Measurements from ENCODE around the gene LY9.
A peak's percentile ranks its signal among the peaks of the same experiment; 100 is the strongest.
"Not testable (repeated sequence)": the region's sequence is repeated elsewhere in the genome, so short reads cannot be mapped to it uniquely, and the experiment has no call there.

The LY9 gene

GRCh38 chr1:160774886-160775719, 20.9 kb upstream of the LY9 start:
- no peak for DNase-seq (ENCODE audit: low read depth in 2 of 2, low spot score in 1 of 2)

DNA sequence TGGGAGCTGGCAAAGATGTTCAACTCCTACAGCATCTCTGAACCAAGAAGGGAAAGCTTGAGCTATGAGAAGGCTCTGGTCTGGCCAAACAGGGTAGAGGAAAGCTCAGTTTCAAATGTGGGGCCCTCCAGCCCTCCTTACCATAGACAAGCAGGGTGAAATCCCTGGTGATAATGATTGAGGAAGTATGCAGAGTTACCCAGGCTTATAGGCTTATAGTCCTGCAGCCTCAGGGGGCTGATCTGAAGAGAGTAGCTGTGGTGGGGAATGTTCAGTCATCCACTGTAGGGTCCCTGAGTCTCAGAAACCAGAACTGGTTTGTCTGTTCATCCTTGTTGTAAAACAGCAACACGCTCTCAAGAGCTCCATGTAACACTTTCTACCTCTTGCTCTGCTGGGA, 19.8 kb upstream of the LY9 start:
- no peak for DNase-seq (ENCODE audit: low read depth in 2 of 2, low spot score in 1 of 2)

DNA sequence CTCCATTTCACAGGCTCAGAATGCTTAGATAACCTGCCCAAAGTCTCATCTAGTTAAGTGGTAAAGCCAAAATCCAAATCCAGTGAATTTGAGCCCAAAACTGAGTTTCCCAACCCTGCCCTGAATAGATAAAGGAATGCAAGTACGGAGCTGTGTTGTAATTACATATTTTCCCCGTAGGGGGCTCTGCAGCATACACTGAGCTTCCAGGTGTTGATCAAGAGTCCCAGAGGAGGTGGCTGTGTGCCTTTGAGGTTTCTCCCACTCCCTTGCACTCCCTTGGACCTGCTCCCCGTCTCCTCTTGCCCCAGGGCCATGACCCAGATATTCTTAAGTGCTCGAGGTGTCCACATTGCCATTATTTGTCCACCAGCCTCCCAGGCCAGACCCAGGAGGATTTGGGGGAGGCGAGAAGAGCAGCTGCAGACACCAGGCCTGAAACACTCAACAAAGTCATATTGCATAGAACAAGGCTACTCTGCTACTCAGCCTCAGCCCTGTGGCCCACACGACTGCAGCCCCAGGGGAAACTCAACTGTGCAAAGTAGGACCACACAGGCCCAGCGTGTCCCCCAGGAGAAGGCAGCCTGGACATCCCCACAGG, 18.4 kb upstream of the LY9 start:
- no peak for DNase-seq (ENCODE audit: low read depth in 2 of 2, low spot score in 1 of 2)

DNA sequence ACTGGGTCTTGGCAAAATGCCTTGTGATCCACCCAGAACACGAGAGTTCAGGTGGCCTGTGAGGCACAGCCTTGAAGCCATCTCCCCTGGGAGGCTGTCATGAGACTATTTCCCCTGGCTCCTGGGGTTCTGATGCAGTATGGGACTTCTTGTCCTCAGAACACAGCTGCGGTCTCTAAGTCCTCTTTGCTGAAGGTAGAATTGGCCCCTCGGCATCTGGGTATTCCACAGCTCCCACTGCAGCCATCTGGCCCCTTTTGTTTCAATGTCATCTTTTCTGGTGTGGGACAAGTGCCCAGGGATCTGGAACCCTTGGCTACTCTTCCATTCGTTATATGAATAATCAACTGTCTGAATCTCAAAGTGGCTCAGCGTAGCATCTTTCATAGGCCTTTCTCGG, 17.0 kb upstream of the LY9 start:
- no peak for DNase-seq (ENCODE audit: low read depth in 2 of 2, low spot score in 1 of 2)

GRCh38 chr1:160779626-160780397, 16.2 kb upstream of the LY9 start:
- DNase-seq (ENCODE audit: low read depth in 2 of 2, low spot score in 1 of 2), result no peak

DNA sequence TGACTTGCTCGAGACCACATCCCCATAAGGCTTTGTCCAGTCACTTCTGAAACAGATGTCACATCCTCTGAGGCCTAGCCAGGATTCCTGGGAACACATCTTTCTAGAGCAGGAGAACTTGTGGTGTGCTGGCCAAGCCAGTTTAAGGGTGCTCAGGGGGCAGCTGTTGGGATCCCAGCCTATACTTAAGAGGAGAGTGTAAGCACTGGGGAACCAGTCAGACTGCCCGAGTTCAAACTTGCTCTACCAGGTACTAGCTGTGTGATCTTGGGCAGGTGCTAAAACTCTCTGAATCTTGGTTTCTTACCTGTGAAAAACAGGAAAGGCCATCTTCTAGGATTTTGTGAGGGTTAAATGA, 15.6 kb upstream of the LY9 start:
- DNase-seq (ENCODE audit: low read depth in 2 of 2, low spot score in 1 of 2), result no peak

GRCh38 chr1:160781186-160781766, 14.7 kb upstream of the LY9 start:
- no peak for DNase-seq (ENCODE audit: low read depth in 2 of 2, low spot score in 1 of 2)

GRCh38 chr1:160781914-160782689, 13.9 kb upstream of the LY9 start:
- no peak for DNase-seq (ENCODE audit: low read depth in 2 of 2, low spot score in 1 of 2)

GRCh38 chr1:160782988-160783765, 12.8 kb upstream of the LY9 start:
- DNase-seq (ENCODE audit: low read depth in 2 of 2, low spot score in 1 of 2), result not testable (repeated sequence)

- no peak for DNase-seq (ENCODE audit: low read depth in 2 of 2, low spot score in 1 of 2)
Observed at GRCh38 chr1:160789051-160789701, 6.8 kb upstream of the LY9 start.

GRCh38 chr1:160789702-160790611, 6.0 kb upstream of the LY9 start:
- DNase-seq (ENCODE audit: low read depth in 2 of 2, low spot score in 1 of 2), result no peak

DNA sequence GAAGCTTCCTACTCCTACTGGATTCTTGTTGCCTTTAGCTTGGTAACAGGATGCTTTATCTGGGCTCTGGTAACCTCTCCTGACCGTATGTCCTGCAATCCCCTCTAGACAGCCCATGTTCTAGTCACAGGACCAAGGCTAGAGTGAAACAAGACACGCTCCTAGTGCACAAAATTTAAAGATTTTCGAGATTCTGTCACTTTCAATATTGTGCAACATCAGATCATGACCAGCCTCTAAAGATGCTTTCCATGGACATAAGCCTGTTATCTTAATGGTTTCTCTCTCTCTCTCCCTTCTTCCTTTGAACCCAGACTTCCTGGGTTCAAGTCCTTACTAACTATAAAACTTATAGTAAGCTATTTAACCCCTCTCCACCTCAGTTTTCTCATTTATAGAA, 1.6 kb upstream of the LY9 start:
- no peak for DNase-seq (ENCODE audit: low read depth in 2 of 2, low spot score in 1 of 2)

GRCh38 chr1:160797271-160797709, 1.3 kb downstream of the LY9 start:
- DNase-seq (ENCODE audit: low read depth in 2 of 2, low spot score in 1 of 2), result no peak

DNA sequence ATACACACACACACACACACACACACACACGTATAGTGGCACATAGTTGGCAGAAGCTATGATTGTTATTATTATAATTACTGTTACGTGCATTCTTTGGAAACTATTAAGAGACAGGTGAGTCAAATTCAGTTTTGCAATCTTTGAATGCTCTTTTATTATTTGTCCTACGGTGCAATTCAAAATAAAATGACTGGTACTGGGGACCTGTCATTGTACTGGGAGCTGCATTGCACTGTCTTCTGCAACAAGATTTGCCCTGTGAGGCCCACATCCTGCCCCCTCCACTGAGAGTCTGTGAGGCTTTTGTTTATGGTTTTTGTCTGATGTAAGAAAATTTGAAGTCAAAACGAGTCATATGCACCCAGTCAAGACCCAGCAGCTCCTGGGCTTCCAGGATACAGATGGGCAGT, 1.9 kb downstream of the LY9 start:
- peak in 1 of 2 donors; percentile 27 for DNase-seq (ENCODE audit: low read depth in 2 of 2, low spot score in 1 of 2)

DNA sequence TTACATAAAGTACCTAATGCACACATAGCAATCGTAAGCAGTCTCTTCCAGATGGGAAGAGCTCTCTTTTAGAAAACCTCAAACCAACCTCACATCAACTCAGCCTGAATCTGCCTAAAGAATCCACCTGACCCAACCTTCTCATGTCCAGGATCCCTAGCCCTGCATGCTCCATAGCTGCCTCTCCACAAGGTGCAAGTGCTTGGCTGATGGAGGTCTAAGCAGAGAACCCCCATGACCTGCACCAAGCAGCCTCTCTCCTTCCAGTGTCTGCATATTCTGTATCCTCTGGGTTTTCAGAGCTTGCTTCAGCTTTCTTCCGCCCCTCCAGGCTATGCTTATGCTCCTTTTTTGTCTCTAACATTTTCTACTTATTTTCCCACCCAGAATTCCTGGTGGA, 2.5 kb downstream of the LY9 start:
- DNase-seq (ENCODE audit: low read depth in 2 of 2, low spot score in 1 of 2), result no peak

- no peak for DNase-seq (ENCODE audit: low read depth in 2 of 2, low spot score in 1 of 2)
Observed at GRCh38 chr1:160799641-160800040, 3.7 kb downstream of the LY9 start.

DNA sequence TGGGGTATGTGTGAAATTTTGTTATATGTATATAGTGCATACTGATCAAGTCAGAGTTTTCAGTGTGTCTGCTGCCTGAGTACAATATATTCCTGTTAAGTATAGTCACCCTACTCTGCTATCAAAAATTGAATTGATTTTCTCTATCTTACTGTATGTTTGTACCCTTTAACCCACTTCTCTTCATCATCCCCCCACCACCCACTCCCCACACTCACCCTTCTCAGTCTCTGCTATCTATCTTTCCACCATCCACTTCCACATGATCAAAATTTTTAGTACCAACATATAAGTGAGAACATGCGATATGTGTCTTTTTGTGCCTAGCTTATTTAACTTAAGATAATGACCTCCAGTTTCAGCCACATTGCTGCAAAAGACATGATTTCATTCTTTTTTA, 4.2 kb downstream of the LY9 start:
- DNase-seq (ENCODE audit: low read depth in 2 of 2, low spot score in 1 of 2), result no peak

- no peak for DNase-seq (ENCODE audit: low read depth in 2 of 2, low spot score in 1 of 2)
Observed at GRCh38 chr1:160800645-160801408, 4.9 kb downstream of the LY9 start.
